ENCODE measurements around the gene QSER1.
"Not testable (repeated sequence)": the region's sequence is repeated elsewhere in the genome, so short reads cannot be mapped to it uniquely, and the experiment has no call there.

Gene QSER1

GRCh38 chr11:32952421-32952820, 59.8 kb downstream of the QSER1 start:
- peaks cover 39% of the 10 kb centered on the region for H3K36me3 ChIP-seq (ENCODE audit: insufficient read depth, low read length)
- H2AFZ ChIP-seq (ENCODE audit: low read depth, low read length) = no peak overlapping the region
- H3K9me3 ChIP-seq (ENCODE audit: low read length) = no peaks in the 10 kb centered on the region
- H3K27me3 ChIP-seq (ENCODE audit: insufficient read depth, low read length) = no peaks in the 10 kb centered on the region
- no peaks in the 10 kb centered on the region for H3K4me1 ChIP-seq (ENCODE audit: insufficient read depth, low read length)
- no peak overlapping the region for H3K4me3 ChIP-seq (ENCODE audit: low read length)

- H3K27me3 ChIP-seq (ENCODE audit: insufficient read depth, low read length) = no peaks in the 10 kb centered on the region
- H3K9me3 ChIP-seq (ENCODE audit: low read length) = no peaks in the 10 kb centered on the region
- no peak overlapping the region for H3K4me3 ChIP-seq (ENCODE audit: low read length)
- peaks cover 44% of the 10 kb centered on the region for H3K36me3 ChIP-seq (ENCODE audit: insufficient read depth, low read length)
- H3K4me1 ChIP-seq (ENCODE audit: insufficient read depth, low read length) = no peaks in the 10 kb centered on the region
- H2AFZ ChIP-seq (ENCODE audit: low read depth, low read length) = no peak overlapping the region
These were observed 61.1 kb downstream of the QSER1 start for GRCh38 chr11:32953700-32954099.

GRCh38 chr11:32960553-32961164, 68.0 kb downstream of the QSER1 start:
- H2AFZ ChIP-seq (ENCODE audit: low read depth, low read length) = no peak overlapping the region

GRCh38 chr11:32962016-32962415, 69.4 kb downstream of the QSER1 start:
- Histone ChIP-seq H3K4me1 (ENCODE audit: insufficient read depth, low read length) (no peaks in the 10 kb centered on the region), H3K4me3 (ENCODE audit: low read length) (no peak overlapping the region), H3K9me3 (ENCODE audit: low read length) (no peaks in the 10 kb centered on the region), H2AFZ (ENCODE audit: low read depth, low read length) (no peak overlapping the region), H3K36me3 (ENCODE audit: insufficient read depth, low read length) (peaks cover 73% of the 10 kb centered on the region), H3K27me3 (ENCODE audit: insufficient read depth, low read length) (no peaks in the 10 kb centered on the region)

More at GRCh38 chr11:32960553-32961164, 68.0 kb downstream of the QSER1 start:
- Histone ChIP-seq H3K4me1 (ENCODE audit: insufficient read depth, low read length) (no peaks in the 10 kb centered on the region), H3K27me3 (ENCODE audit: insufficient read depth, low read length) (no peaks in the 10 kb centered on the region), H3K36me3 (ENCODE audit: insufficient read depth, low read length) (peaks cover 73% of the 10 kb centered on the region), H3K4me3 (ENCODE audit: low read length) (no peak overlapping the region), H3K9me3 (ENCODE audit: low read length) (no peaks in the 10 kb centered on the region)

GRCh38 chr11:32963721-32964120, 71.1 kb downstream of the QSER1 start:
- no peak overlapping the region for H3K4me3 ChIP-seq (ENCODE audit: low read length)
- no peaks in the 10 kb centered on the region for H3K9me3 ChIP-seq (ENCODE audit: low read length)
- peaks cover 71% of the 10 kb centered on the region for H3K36me3 ChIP-seq (ENCODE audit: insufficient read depth, low read length)
- no peak overlapping the region for H2AFZ ChIP-seq (ENCODE audit: low read depth, low read length)
- H3K27me3 ChIP-seq (ENCODE audit: insufficient read depth, low read length) = no peaks in the 10 kb centered on the region
- H3K4me1 ChIP-seq (ENCODE audit: insufficient read depth, low read length) = no peaks in the 10 kb centered on the region

- no peaks in the 10 kb centered on the region for H3K9me3 ChIP-seq (ENCODE audit: low read length)
- no peaks in the 10 kb centered on the region for H3K4me1 ChIP-seq (ENCODE audit: insufficient read depth, low read length)
- H2AFZ ChIP-seq (ENCODE audit: low read depth, low read length) = no peak overlapping the region
- peaks cover 68% of the 10 kb centered on the region for H3K36me3 ChIP-seq (ENCODE audit: insufficient read depth, low read length)
- H3K27me3 ChIP-seq (ENCODE audit: insufficient read depth, low read length) = no peaks in the 10 kb centered on the region
- no peak overlapping the region for H3K4me3 ChIP-seq (ENCODE audit: low read length)
These were observed 75.9 kb downstream of the QSER1 start for GRCh38 chr11:32968541-32968940.

- not testable (repeated sequence) for H3K4me3 ChIP-seq (ENCODE audit: low read length); H3K4me1 ChIP-seq (ENCODE audit: insufficient read depth, low read length); H2AFZ ChIP-seq (ENCODE audit: low read depth, low read length); H3K27me3 ChIP-seq (ENCODE audit: insufficient read depth, low read length); H3K9me3 ChIP-seq (ENCODE audit: low read length)
- peaks cover 66% of the 10 kb centered on the region for H3K36me3 ChIP-seq (ENCODE audit: insufficient read depth, low read length)
These were observed 79.6 kb downstream of the QSER1 start for GRCh38 chr11:32972233-32972632.

GRCh38 chr11:32972781-32973180, 80.2 kb downstream of the QSER1 start:
- Histone ChIP-seq H3K4me3 (ENCODE audit: low read length) (no peak overlapping the region), H3K36me3 (ENCODE audit: insufficient read depth, low read length) (peaks cover 66% of the 10 kb centered on the region), H3K27me3 (ENCODE audit: insufficient read depth, low read length) (no peaks in the 10 kb centered on the region), H3K9me3 (ENCODE audit: low read length) (no peaks in the 10 kb centered on the region), H2AFZ (ENCODE audit: low read depth, low read length) (no peak overlapping the region), H3K4me1 (ENCODE audit: insufficient read depth, low read length) (no peaks in the 10 kb centered on the region)

GRCh38 chr11:32982626-32983025, 90.0 kb downstream of the QSER1 start:
- no peaks in the 10 kb centered on the region for H3K9me3 ChIP-seq (ENCODE audit: low read length)

GRCh38 chr11:32983506-32983905, 90.9 kb downstream of the QSER1 start:
- Histone ChIP-seq H2AFZ (ENCODE audit: low read depth, low read length) (no peak overlapping the region), H3K4me3 (ENCODE audit: low read length) (no peak overlapping the region), H3K4me1 (ENCODE audit: insufficient read depth, low read length) (no peaks in the 10 kb centered on the region), H3K9me3 (ENCODE audit: low read length) (no peaks in the 10 kb centered on the region), H3K27me3 (ENCODE audit: insufficient read depth, low read length) (no peaks in the 10 kb centered on the region), H3K36me3 (ENCODE audit: insufficient read depth, low read length) (peaks cover 4% of the 10 kb centered on the region)

More at GRCh38 chr11:32982626-32983025, 90.0 kb downstream of the QSER1 start:
- Histone ChIP-seq H3K4me1 (ENCODE audit: insufficient read depth, low read length) (no peaks in the 10 kb centered on the region), H3K27me3 (ENCODE audit: insufficient read depth, low read length) (no peaks in the 10 kb centered on the region), H2AFZ (ENCODE audit: low read depth, low read length) (no peak overlapping the region), H3K36me3 (ENCODE audit: insufficient read depth, low read length) (peaks cover 13% of the 10 kb centered on the region), H3K4me3 (ENCODE audit: low read length) (no peak overlapping the region)

- H2AFZ ChIP-seq (ENCODE audit: low read depth, low read length) = no peak overlapping the region
- no peaks in the 10 kb centered on the region for H3K4me1 ChIP-seq (ENCODE audit: insufficient read depth, low read length)
- no peaks in the 10 kb centered on the region for H3K36me3 ChIP-seq (ENCODE audit: insufficient read depth, low read length)
- no peaks in the 10 kb centered on the region for H3K9me3 ChIP-seq (ENCODE audit: low read length)
- H3K27me3 ChIP-seq (ENCODE audit: insufficient read depth, low read length) = no peaks in the 10 kb centered on the region
- no peak overlapping the region for H3K4me3 ChIP-seq (ENCODE audit: low read length)
These were observed 93.0 kb downstream of the QSER1 start for GRCh38 chr11:32985600-32985999.

- no peaks in the 10 kb centered on the region for H3K36me3 ChIP-seq (ENCODE audit: insufficient read depth, low read length)
- H3K4me1 ChIP-seq (ENCODE audit: insufficient read depth, low read length) = no peaks in the 10 kb centered on the region
- no peaks in the 10 kb centered on the region for H3K9me3 ChIP-seq (ENCODE audit: low read length)
- no peaks in the 10 kb centered on the region for H3K27me3 ChIP-seq (ENCODE audit: insufficient read depth, low read length)
- no peak overlapping the region for H3K4me3 ChIP-seq (ENCODE audit: low read length)
- no peak overlapping the region for H2AFZ ChIP-seq (ENCODE audit: low read depth, low read length)
These were observed 95.2 kb downstream of the QSER1 start for GRCh38 chr11:32987851-32988250.

- H2AFZ ChIP-seq (ENCODE audit: low read depth, low read length) = no peak overlapping the region
- no peaks in the 10 kb centered on the region for H3K36me3 ChIP-seq (ENCODE audit: insufficient read depth, low read length)
- H3K27me3 ChIP-seq (ENCODE audit: insufficient read depth, low read length) = no peaks in the 10 kb centered on the region
- no peaks in the 10 kb centered on the region for H3K4me1 ChIP-seq (ENCODE audit: insufficient read depth, low read length)
- H3K4me3 ChIP-seq (ENCODE audit: low read length) = no peak overlapping the region
- no peaks in the 10 kb centered on the region for H3K9me3 ChIP-seq (ENCODE audit: low read length)
These were observed 97.9 kb downstream of the QSER1 start for GRCh38 chr11:32990481-32990880.

- no peaks in the 10 kb centered on the region for H3K9me3 ChIP-seq (ENCODE audit: low read length)
- no peaks in the 10 kb centered on the region for H3K4me1 ChIP-seq (ENCODE audit: insufficient read depth, low read length)
- H2AFZ ChIP-seq (ENCODE audit: low read depth, low read length) = no peak overlapping the region
- H3K27me3 ChIP-seq (ENCODE audit: insufficient read depth, low read length) = no peaks in the 10 kb centered on the region
- H3K36me3 ChIP-seq (ENCODE audit: insufficient read depth, low read length) = no peaks in the 10 kb centered on the region
- H3K4me3 ChIP-seq (ENCODE audit: low read length) = no peak overlapping the region
These were observed 98.8 kb downstream of the QSER1 start for GRCh38 chr11:32991427-32991826.

Measured in neuron (in vitro differentiated cells).